ENCODE measurements around the gene FBXW4.

Gene FBXW4

GRCh38 chr10:101696632-101697031 lies 1.7 kb upstream of the FBXW4 start:
- DNase-seq (ENCODE audit: low read depth), result no peak

- DNase-seq (ENCODE audit: low read depth), result no peak
Observed at GRCh38 chr10:101695404-101695890, 477 bp upstream of the FBXW4 start.

GRCh38 chr10:101693978-101694673 lies 844 bp downstream of the FBXW4 start:
- DNase-seq (ENCODE audit: low read depth), result peak; percentile 45

GRCh38 chr10:101693651-101693977 lies 1.4 kb downstream of the FBXW4 start:
- no peak for DNase-seq (ENCODE audit: low read depth)

GRCh38 chr10:101691081-101691480 lies 3.9 kb downstream of the FBXW4 start:
- DNase-seq (ENCODE audit: low read depth), result no peak

GRCh38 chr10:101690461-101690860 lies 4.5 kb downstream of the FBXW4 start:
- DNase-seq (ENCODE audit: low read depth), result no peak

GRCh38 chr10:101687071-101687658 lies 7.8 kb downstream of the FBXW4 start:
- DNase-seq (ENCODE audit: low read depth), result no peak

- DNase-seq (ENCODE audit: low read depth), result no peak
Observed at GRCh38 chr10:101686133-101686925, 8.6 kb downstream of the FBXW4 start.

GRCh38 chr10:101684782-101685181 lies 10.2 kb downstream of the FBXW4 start:
- DNase-seq (ENCODE audit: low read depth), result no peak

GRCh38 chr10:101683276-101683675 lies 11.7 kb downstream of the FBXW4 start:
- no peak for DNase-seq (ENCODE audit: low read depth)

GRCh38 chr10:101682172-101682825 lies 12.7 kb downstream of the FBXW4 start:
- DNase-seq (ENCODE audit: low read depth), result no peak

- DNase-seq (ENCODE audit: low read depth), result no peak
Observed at GRCh38 chr10:101676565-101676964, 18.4 kb downstream of the FBXW4 start.

GRCh38 chr10:101675115-101675514 lies 19.9 kb downstream of the FBXW4 start:
- no peak for DNase-seq (ENCODE audit: low read depth)

- DNase-seq (ENCODE audit: low read depth), result no peak
Observed at GRCh38 chr10:101672536-101672935, 22.4 kb downstream of the FBXW4 start.

GRCh38 chr10:101671453-101671852 lies 23.5 kb downstream of the FBXW4 start:
- no peak for DNase-seq (ENCODE audit: low read depth)

GRCh38 chr10:101670635-101671034 lies 24.3 kb downstream of the FBXW4 start:
- no peak for DNase-seq (ENCODE audit: low read depth)

- no peak for DNase-seq (ENCODE audit: low read depth)
Observed at GRCh38 chr10:101669181-101669580, 25.8 kb downstream of the FBXW4 start.

GRCh38 chr10:101668566-101668965 lies 26.4 kb downstream of the FBXW4 start:
- no peak for DNase-seq (ENCODE audit: low read depth)

GRCh38 chr10:101666083-101666482 lies 28.9 kb downstream of the FBXW4 start:
- no peak for DNase-seq (ENCODE audit: low read depth)

GRCh38 chr10:101663097-101663496 lies 31.9 kb downstream of the FBXW4 start:
- DNase-seq (ENCODE audit: low read depth), result no peak

- DNase-seq (ENCODE audit: low read depth), result no peak
Observed at GRCh38 chr10:101660256-101660655, 34.7 kb downstream of the FBXW4 start.

- DNase-seq (ENCODE audit: low read depth), result no peak
Observed at GRCh38 chr10:101658975-101659374, 36.0 kb downstream of the FBXW4 start.

- no peak for DNase-seq (ENCODE audit: low read depth)
Observed at GRCh38 chr10:101656890-101657289, 38.1 kb downstream of the FBXW4 start.

All from T follicular helper cell (primary cell).